Tibial nerve (tissue), 4 donors: ENCODE data around the gene PRKCE. TPM values are rescaled to one million over a fixed set of nuclear protein-coding genes. Genes with fewer than 3 reads are reported as not detected.

Source experiments
- DNase-seq, 2 donors: peaks; one replicate each; pipeline ENCODE4 v3.0.0-alpha.2; 2019; ENCODE audit warnings: low spot score in 2 of 2
- H3K27ac ChIP-seq, 4 donors: fragments of 200-600 bp; sonication (generic) in 3 of 4; one replicate each; pipeline ENCODE4 v1.5.1; 2017 to 2019; ENCODE audit warnings: mild to moderate bottlenecking in 1 of 4
- H3K27me3 ChIP-seq, 2 donors: fragments of 200-600 bp; sonication (generic) in 1 of 2; one replicate each; pipeline versions ENCODE4 v1.5.1 to v1.6.0; 2017 to 2019
- H3K36me3 ChIP-seq, 3 donors: fragments of 200-600 bp; sonication (generic); one replicate each; pipeline ENCODE4 v1.5.1; 2018 to 2019
- H3K4me1 ChIP-seq, 4 donors: fragments of 200-600 bp; sonication (generic) in 3 of 4; one replicate each; pipeline ENCODE4 v1.5.1; 2017 to 2019
- H3K4me3 ChIP-seq, 4 donors: fragments of 200-600 bp; sonication (generic) in 3 of 4; one replicate each; pipeline ENCODE4 v1.5.1; 2017 to 2019; ENCODE audit warnings: mild to moderate bottlenecking in 1 of 4, moderate library complexity in 1 of 4
- H3K9me3 ChIP-seq, 4 donors: fragments of 200-600 bp; sonication (generic) in 3 of 4; one replicate each; pipeline ENCODE4 v1.5.1; 2017 to 2019
- EP300 ChIP-seq, 2 donors: sonication (generic); formaldehyde crosslinking; IDR thresholded peaks; one replicate each; pipeline ENCODE4 v1.6.1; 2017; ENCODE audit warnings: antibody characterized with exemption in 2 of 2, mild to moderate bottlenecking in 1 of 2
- POLR2A ChIP-seq, 2 donors: fragments of 450-650 bp; IDR thresholded peaks; one replicate each; pipeline ENCODE4 v1.6.1; 2017; ENCODE audit warnings: antibody characterized with exemption in 2 of 2, mild to moderate bottlenecking in 2 of 2, moderate library complexity in 2 of 2
- WGBS, 2 donors: methylation state at CpG; one replicate each; pipeline ENCODE4 v1.1.5; 2018; 5-methylcytosine and 5-hydroxymethylcytosine counted together
- total RNA-seq, 4 donors: library from RNA; depleted of rRNA; stranded (reverse); fragments of >200 nt; gene quantifications; one replicate each; pipeline ENCODE4 v1.1.0, GENCODE V29; 2016
- TF ChIP-seq, protein P1 (sequence below), 5 experiments: fragments of 200-600 bp in 3 of 5; fragments of 450-650 bp in 2 of 5; sonication (generic) in 3 of 5; IDR thresholded peaks; one replicate each; pipeline ENCODE4 v1.5.1; 2016 to 2019; ENCODE audit warnings: antibody characterized with exemption in 5 of 5, mild to moderate bottlenecking in 3 of 5, moderate library complexity in 2 of 5

The PRKCE gene
- total RNA-seq, 4 donors from 2014 or later, result 14.4 to 22.4 (median 17.9) TPM

- no peak for DNase-seq
- Histone ChIP-seq H3K9me3 (no peaks in the 10 kb centered on the region), H3K4me1 (peaks cover 0 to 35% (median 4%) of the 10 kb centered on the region in 4 donors), H3K4me3 (no peak overlapping the region), H3K27ac (no peak overlapping the region), H3K27me3 (no peaks in the 10 kb centered on the region), H3K36me3 (no peaks in the 10 kb centered on the region)
- WGBS, 2 donors, result 74 to 91% methylated on average over 6 of the region's 6 CpGs
- TF ChIP-seq, protein P1, sequence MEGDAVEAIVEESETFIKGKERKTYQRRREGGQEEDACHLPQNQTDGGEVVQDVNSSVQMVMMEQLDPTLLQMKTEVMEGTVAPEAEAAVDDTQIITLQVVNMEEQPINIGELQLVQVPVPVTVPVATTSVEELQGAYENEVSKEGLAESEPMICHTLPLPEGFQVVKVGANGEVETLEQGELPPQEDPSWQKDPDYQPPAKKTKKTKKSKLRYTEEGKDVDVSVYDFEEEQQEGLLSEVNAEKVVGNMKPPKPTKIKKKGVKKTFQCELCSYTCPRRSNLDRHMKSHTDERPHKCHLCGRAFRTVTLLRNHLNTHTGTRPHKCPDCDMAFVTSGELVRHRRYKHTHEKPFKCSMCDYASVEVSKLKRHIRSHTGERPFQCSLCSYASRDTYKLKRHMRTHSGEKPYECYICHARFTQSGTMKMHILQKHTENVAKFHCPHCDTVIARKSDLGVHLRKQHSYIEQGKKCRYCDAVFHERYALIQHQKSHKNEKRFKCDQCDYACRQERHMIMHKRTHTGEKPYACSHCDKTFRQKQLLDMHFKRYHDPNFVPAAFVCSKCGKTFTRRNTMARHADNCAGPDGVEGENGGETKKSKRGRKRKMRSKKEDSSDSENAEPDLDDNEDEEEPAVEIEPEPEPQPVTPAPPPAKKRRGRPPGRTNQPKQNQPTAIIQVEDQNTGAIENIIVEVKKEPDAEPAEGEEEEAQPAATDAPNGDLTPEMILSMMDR (IDR thresholded peaks at IDR 0.05), result no peak
- no peak for TF ChIP-seq EP300 (IDR thresholded peaks at IDR 0.05)
- TF ChIP-seq POLR2A (IDR thresholded peaks at IDR 0.05), result no peak
Measured at GRCh38 chr2:45707661-45708060, 56.2 kb downstream of the PRKCE start.

DNA sequence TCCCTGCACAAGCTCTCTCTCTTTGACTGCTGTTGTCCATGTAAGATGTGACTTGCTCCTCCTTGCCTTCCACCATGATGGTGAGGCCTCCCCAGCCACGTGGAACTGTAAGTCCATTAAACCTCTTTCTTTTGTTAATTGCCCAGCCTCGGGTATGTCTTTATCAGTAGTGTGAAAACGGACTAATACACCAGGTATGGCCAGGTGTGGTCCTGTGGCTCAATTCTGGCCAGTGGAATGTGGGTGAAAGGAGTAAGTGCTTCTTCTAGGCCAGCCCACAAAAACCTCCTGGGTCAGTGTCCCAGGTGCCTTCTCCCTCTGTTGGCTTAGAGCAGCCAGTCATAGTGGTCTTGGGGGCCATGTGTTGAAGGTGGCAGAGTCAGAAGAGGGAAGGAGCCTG is 57.0 kb downstream of the PRKCE start:
- 90 to 98% methylated on average over 3 of the region's 3 CpGs for WGBS, 2 donors
- TF ChIP-seq POLR2A (IDR thresholded peaks at IDR 0.05), result no peak
- no peak for TF ChIP-seq EP300 (IDR thresholded peaks at IDR 0.05)
- TF ChIP-seq, protein P1 (IDR thresholded peaks at IDR 0.05), result no peak
- Histone ChIP-seq H3K9me3 (no peaks in the 10 kb centered on the region), H3K27ac (no peak overlapping the region), H3K4me1 (peaks cover 0 to 35% (median 4%) of the 10 kb centered on the region in 4 donors), H3K36me3 (no peaks in the 10 kb centered on the region), H3K27me3 (no peaks in the 10 kb centered on the region), H3K4me3 (no peak overlapping the region)
- DNase-seq, result no peak

DNA sequence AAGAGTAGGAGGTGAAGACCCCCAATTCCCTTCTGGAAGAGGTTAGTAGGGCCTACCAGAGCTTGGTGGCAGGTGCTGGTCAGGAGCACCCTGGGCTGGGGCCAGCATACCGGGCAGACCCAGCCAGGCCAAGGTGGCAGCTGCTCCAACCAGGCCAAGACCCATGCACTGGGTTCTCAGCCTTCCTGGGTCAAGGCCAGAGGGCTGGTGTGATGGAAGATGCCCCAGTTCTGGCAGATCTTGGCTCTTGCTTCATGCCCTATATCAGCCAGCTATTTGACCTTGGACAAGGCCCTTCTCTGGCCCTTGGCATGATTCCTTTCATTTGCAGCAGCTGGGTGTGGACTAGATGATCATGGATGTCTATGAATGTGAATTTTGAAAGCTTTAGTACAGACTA is 57.7 kb downstream of the PRKCE start:
- Histone ChIP-seq H3K27ac (no peak overlapping the region), H3K36me3 (no peaks in the 10 kb centered on the region), H3K4me3 (no peak overlapping the region), H3K27me3 (no peaks in the 10 kb centered on the region), H3K9me3 (no peaks in the 10 kb centered on the region), H3K4me1 (peaks cover 0 to 35% (median 4%) of the 10 kb centered on the region in 4 donors)
- no peak for DNase-seq
- TF ChIP-seq POLR2A (IDR thresholded peaks at IDR 0.05), result no peak
- WGBS, 2 donors, result 83 to 88% methylated on average over 1 of the region's 1 CpG

- Histone ChIP-seq H3K27ac (no peak overlapping the region), H3K27me3 (no peaks in the 10 kb centered on the region), H3K4me3 (no peak overlapping the region), H3K9me3 (no peaks in the 10 kb centered on the region), H3K36me3 (no peaks in the 10 kb centered on the region), H3K4me1 (peaks cover 0 to 30% (median 4%) of the 10 kb centered on the region in 4 donors)
- no peak for TF ChIP-seq POLR2A (IDR thresholded peaks at IDR 0.05)
- WGBS, 2 donors, result 86 to 90% methylated on average over 3 of the region's 3 CpGs
- DNase-seq, result no peak
Measured at GRCh38 chr2:45710468-45710867, 59.0 kb downstream of the PRKCE start.

DNA sequence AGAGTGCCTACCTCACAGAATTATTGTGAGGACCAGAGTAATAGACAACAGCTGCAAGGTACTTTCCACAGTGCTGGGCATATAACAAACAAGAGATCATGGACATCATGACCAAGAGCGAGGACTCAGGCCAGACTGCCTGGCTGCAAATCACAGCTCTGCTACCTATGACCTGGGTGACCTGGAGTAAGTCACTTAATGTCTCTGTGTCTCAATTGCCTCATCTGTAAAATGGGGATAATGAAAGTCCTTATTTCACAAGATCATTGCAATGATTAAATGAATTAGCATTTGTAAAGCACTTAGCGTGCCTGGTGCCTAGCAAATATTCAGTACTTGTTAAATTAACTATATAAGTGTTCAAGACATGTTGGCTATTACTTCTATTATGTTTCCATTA is 59.7 kb downstream of the PRKCE start:
- 92 to 98% methylated on average over 2 of the region's 2 CpGs for WGBS, 2 donors
- H3K27me3 ChIP-seq, result no peaks in the 10 kb centered on the region
- H3K4me1 ChIP-seq, result peaks cover 0 to 22% (median 1%) of the 10 kb centered on the region in 4 donors
- H3K9me3 ChIP-seq, result no peaks in the 10 kb centered on the region
- no peak overlapping the region for H3K4me3 ChIP-seq
- H3K27ac ChIP-seq, result no peak overlapping the region
- H3K36me3 ChIP-seq, result no peaks in the 10 kb centered on the region
- TF ChIP-seq, protein P1 (IDR thresholded peaks at IDR 0.05), result no peak
- no peak for TF ChIP-seq EP300 (IDR thresholded peaks at IDR 0.05)
- no peak for TF ChIP-seq POLR2A (IDR thresholded peaks at IDR 0.05)
- DNase-seq, result no peak

DNA sequence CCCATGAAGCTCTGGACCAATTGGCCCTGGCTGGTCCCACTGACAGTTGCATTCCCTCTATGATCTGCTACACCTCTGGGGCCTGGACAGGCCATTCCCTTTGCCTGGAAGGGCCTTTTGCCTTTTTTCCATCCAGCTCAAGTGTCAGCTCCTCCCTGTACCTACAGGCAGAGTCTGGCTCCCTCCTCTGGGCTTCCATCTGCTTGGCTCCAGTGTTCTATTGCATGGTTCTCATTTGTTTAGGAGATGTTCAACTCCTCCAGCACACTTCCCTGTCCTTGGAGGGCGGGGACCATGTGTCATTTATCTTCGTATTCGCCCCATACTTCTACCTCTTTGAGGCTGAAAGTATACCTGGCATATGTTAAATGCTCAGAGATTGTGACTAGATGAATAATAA is 61.1 kb downstream of the PRKCE start:
- H3K4me3 ChIP-seq, result no peak overlapping the region
- no peaks in the 10 kb centered on the region for H3K36me3 ChIP-seq
- WGBS, 2 donors, result 94 to 97% methylated on average over 3 of the region's 3 CpGs
- TF ChIP-seq, protein P1 (IDR thresholded peaks at IDR 0.05), result no peak
- TF ChIP-seq EP300 (IDR thresholded peaks at IDR 0.05) (no peak), POLR2A (IDR thresholded peaks at IDR 0.05) (no peak)
- H3K4me1 ChIP-seq, result peaks cover 0 to 10% (median 0%) of the 10 kb centered on the region in 4 donors
- H3K27me3 ChIP-seq, result no peaks in the 10 kb centered on the region
- DNase-seq, result no peak
- no peak overlapping the region for H3K27ac ChIP-seq
- H3K9me3 ChIP-seq, result no peaks in the 10 kb centered on the region
